Measurements from ENCODE around the gene RAB7B. TPM values are rescaled to one million over a fixed set of nuclear protein-coding genes. Genes with fewer than 3 reads are reported as not detected.

The RAB7B gene
- total RNA-seq, 1 donor from 2014 or later, result not detected

DNA sequence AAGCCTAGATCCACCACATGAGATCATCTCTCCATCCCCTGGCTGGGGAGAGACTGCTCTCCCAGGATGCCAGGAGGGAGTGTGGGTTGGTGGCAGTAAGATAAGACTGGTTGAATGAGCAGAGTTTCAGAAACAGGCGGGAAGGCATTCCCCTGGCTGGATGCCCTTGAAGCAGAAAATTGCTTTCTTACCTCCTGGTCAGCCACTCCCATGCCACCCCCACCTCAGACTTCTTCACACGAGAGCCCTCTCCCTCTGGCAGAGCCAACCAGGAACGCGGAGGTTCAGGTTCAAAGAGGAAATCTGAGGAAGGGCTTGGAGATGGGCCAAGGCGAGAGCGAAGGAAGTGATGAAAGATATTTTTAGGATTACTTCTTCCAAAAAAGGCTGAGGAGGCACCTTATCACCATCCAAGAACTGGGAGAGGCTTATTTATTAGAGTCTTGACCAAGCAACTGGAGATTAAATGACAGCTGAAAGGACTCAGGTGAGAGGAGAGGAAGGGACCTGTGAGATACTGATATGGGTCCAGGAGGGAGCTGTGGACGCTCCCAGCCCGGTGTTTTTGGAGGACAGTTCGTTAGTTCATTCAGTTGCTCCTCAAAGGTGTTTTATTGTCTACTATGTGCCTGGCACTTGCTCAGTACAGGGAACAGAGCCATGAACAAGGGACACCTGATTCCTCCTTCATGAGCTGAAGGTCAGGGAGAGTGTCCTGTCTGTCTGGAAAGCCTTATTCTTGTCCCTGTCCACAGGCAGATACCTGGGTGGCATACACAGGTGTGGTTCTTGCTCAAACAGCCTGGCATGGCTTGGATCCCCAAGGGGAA lies 41.0 kb downstream of the RAB7B start:
- Mint-ChIP-seq H3K4me3 (ENCODE audit: low read depth) (no peak overlapping the region), H3K27me3 (peaks cover 58% of the 10 kb centered on the region), H3K27ac (no peak overlapping the region), H3K4me1 (ENCODE audit: low read depth) (peaks cover 5% of the 10 kb centered on the region), H3K36me3 (ENCODE audit: insufficient read depth) (no peaks in the 10 kb centered on the region), H3K9me3 (ENCODE audit: low read depth) (no peaks in the 10 kb centered on the region)
- DNase-seq (ENCODE audit: low spot score, unreplicated experiment), result no peak
- TF ChIP-seq, protein P1, sequence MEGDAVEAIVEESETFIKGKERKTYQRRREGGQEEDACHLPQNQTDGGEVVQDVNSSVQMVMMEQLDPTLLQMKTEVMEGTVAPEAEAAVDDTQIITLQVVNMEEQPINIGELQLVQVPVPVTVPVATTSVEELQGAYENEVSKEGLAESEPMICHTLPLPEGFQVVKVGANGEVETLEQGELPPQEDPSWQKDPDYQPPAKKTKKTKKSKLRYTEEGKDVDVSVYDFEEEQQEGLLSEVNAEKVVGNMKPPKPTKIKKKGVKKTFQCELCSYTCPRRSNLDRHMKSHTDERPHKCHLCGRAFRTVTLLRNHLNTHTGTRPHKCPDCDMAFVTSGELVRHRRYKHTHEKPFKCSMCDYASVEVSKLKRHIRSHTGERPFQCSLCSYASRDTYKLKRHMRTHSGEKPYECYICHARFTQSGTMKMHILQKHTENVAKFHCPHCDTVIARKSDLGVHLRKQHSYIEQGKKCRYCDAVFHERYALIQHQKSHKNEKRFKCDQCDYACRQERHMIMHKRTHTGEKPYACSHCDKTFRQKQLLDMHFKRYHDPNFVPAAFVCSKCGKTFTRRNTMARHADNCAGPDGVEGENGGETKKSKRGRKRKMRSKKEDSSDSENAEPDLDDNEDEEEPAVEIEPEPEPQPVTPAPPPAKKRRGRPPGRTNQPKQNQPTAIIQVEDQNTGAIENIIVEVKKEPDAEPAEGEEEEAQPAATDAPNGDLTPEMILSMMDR (IDR thresholded peaks at IDR 0.05; ENCODE audit: unreplicated experiment), result no peak

GRCh38 chr1:205961405-205961804 lies 41.8 kb downstream of the RAB7B start:
- no peak overlapping the region for H3K27ac Mint-ChIP-seq
- H3K36me3 Mint-ChIP-seq (ENCODE audit: insufficient read depth), result no peaks in the 10 kb centered on the region
- no peak for DNase-seq (ENCODE audit: low spot score, unreplicated experiment)
- no peaks in the 10 kb centered on the region for H3K9me3 Mint-ChIP-seq (ENCODE audit: low read depth)
- H3K4me3 Mint-ChIP-seq (ENCODE audit: low read depth), result no peak overlapping the region
- peaks cover 5% of the 10 kb centered on the region for H3K4me1 Mint-ChIP-seq (ENCODE audit: low read depth)
- peaks cover 60% of the 10 kb centered on the region for H3K27me3 Mint-ChIP-seq
- TF ChIP-seq, protein P1 (IDR thresholded peaks at IDR 0.05; ENCODE audit: unreplicated experiment), result no peak

DNA sequence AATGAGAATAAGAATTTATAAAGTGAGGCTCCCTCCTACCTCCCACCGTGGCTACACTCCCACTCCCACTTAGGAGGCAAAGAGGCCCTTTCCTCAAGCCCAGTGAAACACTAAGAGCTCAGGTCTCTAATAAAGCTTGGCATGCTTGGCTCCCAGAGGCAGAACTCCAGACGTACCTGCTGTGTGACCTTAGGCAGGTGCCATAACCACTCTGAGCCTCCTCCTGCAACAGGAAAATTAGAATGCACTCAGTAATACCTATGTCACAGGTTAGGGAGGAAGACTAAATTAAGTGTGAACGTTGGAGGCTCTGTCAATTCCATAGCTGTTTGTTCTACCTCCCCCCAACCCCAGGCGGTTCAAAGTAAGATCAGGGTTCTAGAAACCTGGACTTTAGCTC lies 43.4 kb downstream of the RAB7B start:
- no peak overlapping the region for H3K4me3 Mint-ChIP-seq (ENCODE audit: low read depth)
- TF ChIP-seq, protein P1 (IDR thresholded peaks at IDR 0.05; ENCODE audit: unreplicated experiment), result no peak
- H3K36me3 Mint-ChIP-seq (ENCODE audit: insufficient read depth), result no peaks in the 10 kb centered on the region
- no peaks in the 10 kb centered on the region for H3K9me3 Mint-ChIP-seq (ENCODE audit: low read depth)
- H3K4me1 Mint-ChIP-seq (ENCODE audit: low read depth), result peaks cover 5% of the 10 kb centered on the region
- no peak overlapping the region for H3K27ac Mint-ChIP-seq
- no peak for DNase-seq (ENCODE audit: low spot score, unreplicated experiment)
- peaks cover 59% of the 10 kb centered on the region for H3K27me3 Mint-ChIP-seq

- Mint-ChIP-seq H3K36me3 (ENCODE audit: insufficient read depth) (no peaks in the 10 kb centered on the region), H3K9me3 (ENCODE audit: low read depth) (no peaks in the 10 kb centered on the region), H3K27ac (no peak overlapping the region), H3K27me3 (peaks cover 34% of the 10 kb centered on the region), H3K4me1 (ENCODE audit: low read depth) (peaks cover 8% of the 10 kb centered on the region), H3K4me3 (ENCODE audit: low read depth) (no peak overlapping the region)
- TF ChIP-seq, protein P1 (IDR thresholded peaks at IDR 0.05; ENCODE audit: unreplicated experiment), result no peak
- DNase-seq (ENCODE audit: low spot score, unreplicated experiment), result no peak
These were observed 47.7 kb downstream of the RAB7B start for GRCh38 chr1:205955499-205955898.

DNA sequence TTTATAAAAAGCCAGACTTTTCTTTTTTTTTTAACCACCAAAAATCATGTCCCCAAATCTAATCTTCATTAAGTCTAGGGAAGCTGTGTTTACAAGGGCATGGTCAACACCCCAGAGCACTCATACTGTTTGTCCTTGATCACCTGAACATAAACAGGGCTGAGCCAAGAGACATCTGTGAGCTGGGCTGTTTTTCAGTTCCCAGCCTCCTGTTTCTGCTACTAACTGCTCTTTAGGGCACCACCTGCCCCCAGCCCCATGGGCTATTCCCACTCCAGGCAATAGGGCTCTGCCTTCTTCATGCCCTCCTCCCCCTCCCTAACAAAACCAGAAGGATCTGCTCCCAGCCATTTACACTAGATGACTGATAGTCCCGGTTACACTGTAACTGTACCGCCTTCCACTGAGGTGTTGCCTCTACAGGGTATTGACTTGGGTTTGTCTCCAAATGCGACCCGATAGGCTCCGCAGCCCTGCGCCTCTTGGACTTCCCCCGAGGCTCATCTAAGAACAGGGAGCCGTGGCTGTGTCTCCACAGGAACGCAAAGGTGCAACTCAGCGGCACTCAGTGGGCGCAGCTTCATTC lies 48.3 kb downstream of the RAB7B start:
- TF ChIP-seq, protein P1 (IDR thresholded peaks at IDR 0.05; ENCODE audit: unreplicated experiment), result no peak
- Mint-ChIP-seq H3K4me3 (ENCODE audit: low read depth) (no peak overlapping the region), H3K9me3 (ENCODE audit: low read depth) (no peaks in the 10 kb centered on the region), H3K27ac (no peak overlapping the region), H3K36me3 (ENCODE audit: insufficient read depth) (no peaks in the 10 kb centered on the region), H3K4me1 (ENCODE audit: low read depth) (peaks cover 8% of the 10 kb centered on the region), H3K27me3 (peaks cover 31% of the 10 kb centered on the region)
- no peak for DNase-seq (ENCODE audit: low spot score, unreplicated experiment)

Measured in progenitor cell of endocrine pancreas (in vitro differentiated cells).